GM21360 (cell line): ENCODE results near the gene LMAN2.
"Not testable (repeated sequence)": the region's sequence is repeated elsewhere in the genome, so short reads cannot be mapped to it uniquely, and the experiment has no call there.

ENCODE experiments used
- ATAC-seq: cut with Tn5 transposase; IDR thresholded peaks from one replicate; pipeline ENCODE4 v1.9.1; 2021; ENCODE audit warnings: mild to moderate bottlenecking, moderate library complexity; ENCODE audit not compliant: unreplicated experiment

LMAN2 gene

DNA sequence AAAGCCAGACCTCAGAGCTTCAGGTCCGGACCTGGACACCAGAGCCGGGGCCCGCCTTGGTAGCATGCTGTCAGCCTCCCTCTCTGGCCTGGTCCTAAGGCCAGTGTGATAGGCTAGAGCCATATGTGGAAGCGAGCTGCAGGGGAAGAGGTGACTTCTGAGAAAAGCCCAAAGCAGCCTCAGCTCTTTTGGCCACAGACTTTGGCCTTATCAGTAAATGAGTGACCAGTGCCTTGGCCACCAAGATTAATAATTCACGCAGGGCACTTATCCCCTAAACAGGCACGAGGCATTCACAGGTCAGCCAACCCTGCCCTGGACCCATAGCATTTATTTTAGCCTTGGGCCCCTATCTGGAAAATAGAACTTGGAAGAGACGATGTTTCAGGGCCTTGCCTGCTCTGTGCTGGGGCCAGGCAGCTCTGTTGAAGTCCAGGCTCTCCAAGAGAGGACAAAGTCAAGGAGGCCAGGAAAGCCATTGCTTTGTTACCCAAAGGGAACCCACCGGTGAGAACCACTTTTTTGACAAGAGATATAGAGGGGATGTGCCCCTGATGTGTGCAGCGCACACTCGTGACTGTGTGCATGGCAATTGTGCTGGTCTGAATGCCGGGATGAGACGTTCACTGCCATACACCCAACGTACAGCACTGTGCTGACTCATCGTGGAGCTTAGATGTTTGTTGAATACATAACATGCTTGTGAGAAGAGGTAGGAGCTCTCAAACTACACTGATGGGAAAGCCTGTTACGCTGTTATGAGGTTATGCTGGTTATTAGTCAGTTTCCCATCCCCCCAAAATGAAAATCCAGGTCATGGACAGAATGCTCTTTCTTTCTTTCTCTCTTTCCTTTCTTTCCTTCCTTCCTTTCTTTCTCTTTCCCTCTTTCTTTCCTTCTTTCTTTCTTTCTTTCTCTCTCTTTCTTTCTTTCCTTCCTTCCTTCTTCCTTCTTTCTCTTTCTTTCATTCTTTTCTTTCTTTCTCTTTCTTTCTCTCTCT is 27.7 kb upstream of the LMAN2 start:
- no peak for ATAC-seq

DNA sequence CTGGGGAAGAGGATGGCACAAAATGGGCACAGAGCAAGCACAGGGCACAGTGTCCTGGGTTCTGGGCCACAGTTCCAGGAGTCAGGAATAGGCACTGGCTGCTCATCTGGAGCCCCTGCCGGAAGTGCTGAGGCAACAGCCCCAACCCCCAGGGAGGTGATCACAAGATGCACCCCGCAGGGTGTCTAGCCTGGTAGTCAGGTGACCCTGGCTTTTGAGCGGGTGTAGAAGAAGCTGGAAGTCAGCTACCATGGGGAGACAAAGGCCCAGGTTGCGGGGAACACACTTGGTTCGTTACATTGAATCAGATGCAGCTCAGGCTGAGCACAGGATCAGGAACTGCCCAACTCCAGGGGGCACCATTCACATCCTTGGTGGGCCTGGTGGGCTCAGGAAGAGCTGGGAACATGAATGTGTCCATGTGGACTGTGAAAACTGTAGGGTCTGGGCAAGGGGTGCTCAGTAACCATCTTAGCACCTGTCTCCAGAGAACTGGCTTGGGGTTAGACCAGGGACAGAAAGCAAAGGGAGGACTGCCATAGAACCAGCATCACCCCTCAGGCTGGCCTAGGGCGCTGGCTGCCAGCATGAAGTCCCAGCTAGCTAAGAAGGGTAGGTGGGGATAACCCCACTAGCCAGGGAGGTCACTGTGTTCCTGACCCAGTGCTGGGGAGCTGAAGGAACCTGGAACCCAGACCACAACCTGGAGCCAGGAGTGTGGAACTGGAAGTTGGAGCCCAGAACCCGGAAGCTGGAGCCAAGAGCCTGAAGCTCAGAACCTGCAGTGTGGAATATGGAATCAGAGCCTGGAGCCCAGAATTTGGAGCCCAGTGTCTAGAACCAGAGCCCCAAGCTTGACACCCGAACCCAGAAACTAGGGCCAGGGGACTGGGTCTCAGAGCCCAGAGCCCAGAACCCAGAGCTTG is 26.6 kb upstream of the LMAN2 start:
- ATAC-seq = no peak

DNA sequence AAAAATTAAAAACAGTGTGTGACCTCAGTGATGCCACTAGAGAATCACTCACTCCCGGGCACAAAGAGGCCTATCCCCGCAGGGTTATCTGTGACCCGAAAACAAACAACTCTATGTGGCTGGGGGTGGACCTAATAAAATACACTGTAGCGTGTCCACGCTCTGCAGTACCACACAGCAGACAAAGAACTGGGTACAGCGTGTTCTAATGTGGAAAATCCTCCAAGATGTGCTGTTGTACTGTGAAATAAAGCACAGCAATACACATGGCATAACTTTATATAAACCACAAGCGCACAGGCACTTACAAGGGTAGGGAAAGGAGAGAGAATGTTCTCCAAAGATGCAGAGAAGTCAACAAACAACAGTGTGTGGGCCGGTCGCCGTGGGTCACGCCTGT is 24.6 kb upstream of the LMAN2 start:
- ATAC-seq = no peak

DNA sequence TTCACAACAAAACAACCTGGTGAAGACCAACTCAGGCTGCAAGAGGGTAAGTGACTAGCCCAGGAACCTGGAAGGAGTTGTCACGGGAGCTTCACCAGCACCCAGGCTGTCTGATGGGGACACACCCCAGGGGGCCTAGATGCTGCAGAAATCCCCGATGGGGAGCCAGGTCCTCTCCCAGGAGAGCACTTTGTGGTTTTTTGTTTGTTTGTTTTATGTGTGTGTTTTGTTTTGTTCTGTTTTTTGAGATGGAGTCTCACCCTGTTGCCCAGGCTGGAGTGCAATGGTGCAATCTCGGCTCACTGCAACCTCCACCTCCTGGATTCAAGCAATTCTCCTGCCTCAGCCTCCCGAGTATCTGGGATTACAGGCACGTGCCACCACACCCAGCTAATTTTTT is 24.0 kb upstream of the LMAN2 start:
- not testable (repeated sequence) for ATAC-seq

DNA sequence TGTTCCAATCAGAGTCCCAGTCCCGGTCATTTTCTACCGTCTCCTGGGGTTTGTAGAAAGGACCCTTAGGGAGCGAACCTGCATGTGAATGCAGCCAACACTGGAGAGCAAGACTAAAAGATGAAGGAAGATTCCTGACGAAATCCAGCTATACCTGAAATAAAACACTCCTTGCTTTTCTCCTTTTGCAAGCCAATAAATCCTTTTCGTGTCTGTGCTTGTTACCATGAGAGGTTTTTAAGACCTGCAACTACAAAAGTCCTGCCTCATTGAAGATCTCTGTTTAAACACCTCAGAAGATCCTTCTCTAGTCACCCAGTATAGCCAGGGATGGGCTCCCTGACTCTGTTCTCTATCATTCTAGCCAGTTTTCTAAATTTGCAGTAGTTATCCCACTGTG is 22.7 kb upstream of the LMAN2 start:
- ATAC-seq = no peak

DNA sequence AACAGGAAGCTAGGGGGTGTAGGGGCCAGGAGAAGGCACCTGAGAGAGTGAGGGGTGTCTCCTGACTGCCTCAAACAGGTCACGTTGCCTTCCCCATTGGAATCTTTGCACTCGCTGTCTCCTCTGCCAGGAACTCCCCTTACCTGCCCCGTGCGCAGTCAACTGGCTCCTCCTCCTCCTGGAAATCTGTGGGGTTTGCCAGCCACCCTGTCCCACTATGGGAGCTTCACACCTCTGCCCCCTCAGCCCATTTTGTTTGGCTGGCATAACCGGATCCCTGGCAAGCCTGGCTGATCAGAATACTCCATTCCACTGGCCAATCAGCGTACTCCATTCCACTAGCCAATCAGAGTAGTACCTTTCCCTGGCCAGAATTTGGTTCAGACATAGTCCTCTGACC is 22.3 kb upstream of the LMAN2 start:
- no peak for ATAC-seq

DNA sequence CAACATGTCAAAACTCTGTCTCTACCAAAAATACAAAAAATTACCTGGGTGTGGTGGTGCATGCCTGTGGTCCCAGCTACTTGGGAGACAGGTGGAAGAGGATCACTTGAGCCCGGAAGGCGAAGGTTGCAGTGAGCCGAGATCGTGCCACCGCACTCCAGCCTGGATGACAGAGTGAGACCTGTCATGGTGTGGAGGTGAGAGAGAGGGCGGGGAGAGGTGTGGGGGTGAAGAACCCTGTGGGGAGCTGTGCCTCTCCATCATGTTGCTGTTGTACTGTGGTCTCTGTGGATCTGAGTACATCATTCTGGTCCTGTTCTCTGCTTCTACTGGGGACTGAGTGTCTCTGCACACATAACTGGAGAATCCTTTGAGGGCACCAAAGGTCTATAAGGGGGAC is 21.4 kb upstream of the LMAN2 start:
- no peak for ATAC-seq

DNA sequence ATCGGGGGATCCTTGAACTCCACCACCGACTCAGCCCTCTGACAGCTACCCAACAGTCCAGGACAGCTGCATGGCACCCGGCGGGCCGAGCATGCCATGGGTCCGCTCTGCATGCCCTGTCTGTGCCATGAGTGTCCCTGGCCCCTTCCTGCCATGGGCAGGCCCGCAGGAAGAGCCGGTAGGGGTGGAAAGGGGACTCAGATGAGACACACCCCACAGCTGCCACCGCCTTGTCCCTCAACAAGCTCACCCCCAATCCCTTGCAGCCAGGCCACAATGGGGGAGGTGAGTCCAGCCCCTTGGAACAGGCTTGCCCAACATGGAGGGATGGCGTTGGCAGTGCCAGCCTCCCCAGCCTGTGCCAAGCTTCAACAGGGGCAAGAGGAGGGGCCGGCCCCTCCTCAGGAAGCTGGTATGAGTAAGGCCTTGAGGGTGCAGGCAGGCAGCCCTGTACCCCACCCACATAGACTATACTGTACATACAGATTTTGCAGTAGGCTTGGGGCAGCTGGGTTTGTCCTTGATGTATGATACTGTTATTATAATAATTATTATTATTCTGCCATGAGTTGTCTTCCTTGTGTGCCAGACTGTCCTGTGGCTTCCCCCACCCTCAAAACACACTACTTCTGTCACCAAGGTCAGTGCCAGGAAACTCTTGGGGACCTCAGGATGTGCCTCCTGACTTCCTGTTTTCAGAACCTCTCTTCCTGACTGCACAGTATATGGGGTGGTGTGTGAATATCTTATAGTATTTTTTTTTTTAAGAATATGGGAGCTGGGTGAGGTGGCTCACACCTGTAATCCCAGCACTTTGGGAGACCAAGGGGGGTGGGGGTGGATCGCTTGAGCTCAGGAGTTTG is 20.8 kb upstream of the LMAN2 start:
- no peak for ATAC-seq

DNA sequence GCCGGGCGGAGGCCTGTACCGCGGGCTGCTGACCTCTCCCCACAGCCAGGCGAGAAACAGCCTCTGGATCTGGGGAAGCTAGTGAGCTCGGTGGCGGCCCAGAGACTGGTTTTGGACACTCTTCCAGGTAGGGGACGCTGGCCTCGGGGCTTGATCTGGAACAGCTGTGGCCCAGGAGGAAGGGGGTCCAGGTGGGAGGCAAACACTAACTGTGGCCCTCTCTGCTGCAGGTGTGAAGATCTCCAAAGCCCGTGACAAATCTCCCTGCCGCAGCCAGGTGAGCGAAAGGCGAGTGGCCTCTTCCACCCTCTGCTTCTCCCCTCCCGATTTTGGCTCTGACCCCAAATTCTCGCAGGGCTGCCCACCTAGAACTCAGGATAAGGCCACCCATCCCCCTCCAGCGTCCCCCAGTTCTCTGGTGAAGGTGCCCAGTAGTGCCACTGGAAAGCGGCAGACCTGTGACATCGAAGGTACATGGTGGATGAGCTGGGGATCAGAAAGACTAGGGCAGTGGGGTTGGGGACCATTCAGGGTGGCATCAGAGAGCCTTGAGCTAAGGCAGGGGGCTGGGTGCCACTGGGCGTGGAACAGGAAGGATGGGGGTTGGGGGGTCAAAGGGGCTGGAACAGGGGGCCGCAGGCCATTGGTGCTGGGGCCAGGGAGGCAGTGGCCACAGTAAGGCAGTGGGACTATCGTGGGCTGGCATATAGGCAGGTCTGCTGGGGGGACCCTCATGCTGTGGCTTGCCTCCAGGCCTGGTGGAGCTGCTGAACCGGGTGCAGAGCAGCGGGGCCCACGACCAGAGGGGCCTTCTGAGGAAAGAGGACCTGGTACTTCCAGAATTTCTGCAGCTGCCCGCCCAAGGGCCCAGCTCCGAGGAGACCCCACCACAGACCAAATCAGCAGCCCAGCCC is 19.9 kb upstream of the LMAN2 start:
- no peak for ATAC-seq

DNA sequence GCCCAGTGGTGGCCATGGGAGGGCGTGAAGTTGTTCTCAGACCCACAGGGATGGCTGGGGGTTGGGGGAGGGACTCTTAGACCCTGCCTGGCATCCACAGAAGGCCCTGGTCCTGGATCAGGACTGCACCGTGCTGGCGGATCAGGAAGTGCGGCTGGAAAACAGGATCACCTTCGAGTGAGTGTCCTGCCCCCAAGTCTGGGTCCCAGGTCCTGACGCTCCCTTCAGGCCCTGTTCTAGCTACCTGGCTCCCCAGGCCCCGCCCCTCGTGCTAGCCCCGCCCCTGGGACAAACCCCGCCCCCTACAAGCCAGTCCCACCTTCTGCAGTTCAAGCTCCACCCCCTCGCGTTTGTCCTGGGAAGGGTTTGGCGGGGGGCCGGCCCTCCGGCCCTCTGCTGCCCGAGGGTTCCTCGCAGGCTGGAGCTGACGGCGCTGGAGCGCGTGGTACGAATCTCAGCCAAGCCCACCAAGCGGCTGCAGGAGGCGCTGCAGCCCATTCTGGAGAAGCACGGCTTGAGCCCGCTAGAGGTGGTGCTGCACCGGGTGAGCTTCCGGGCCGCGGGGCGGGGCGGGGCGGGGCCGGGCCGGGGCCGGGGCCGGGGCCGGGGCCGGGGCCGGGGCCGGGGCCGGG is 19.1 kb upstream of the LMAN2 start:
- ATAC-seq = no peak

DNA sequence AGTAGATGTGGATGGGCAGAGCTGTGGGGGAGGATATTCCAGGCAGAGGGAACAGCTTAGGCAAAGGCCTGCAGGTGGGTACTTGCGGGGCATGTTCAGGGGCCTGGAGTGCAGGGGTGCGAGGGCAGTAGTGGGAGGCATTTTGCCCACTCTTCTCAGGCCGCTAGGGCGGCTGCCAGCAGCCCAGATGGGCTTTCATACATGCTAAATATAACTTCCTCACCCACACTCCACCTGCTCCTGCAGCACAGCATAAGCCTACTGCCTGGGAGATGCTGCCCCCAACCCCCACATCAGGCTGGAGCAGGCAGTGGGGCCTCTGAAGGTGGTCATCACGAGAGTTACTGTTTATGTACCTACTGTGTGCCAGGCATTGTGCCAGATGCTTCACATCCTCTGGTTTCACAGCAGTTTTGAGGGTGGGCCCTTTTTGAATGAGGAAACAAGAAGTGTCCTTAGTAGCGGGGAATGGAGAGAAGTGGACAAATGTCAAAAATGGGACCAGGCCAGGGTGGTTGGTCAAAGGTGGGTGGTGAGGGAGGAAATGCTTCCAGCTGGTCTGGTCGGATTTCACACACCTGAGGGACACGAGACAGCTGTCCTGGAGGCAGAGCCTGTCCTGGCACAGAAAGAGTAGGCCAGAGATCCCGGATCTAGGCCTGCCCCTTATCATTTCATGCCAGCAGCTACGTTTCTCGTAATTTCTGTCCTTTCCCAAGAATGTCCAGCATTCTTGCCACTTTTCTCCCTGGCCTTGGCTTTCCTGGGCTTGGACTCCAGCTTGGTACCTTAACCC is 18.4 kb upstream of the LMAN2 start:
- ATAC-seq = no peak

DNA sequence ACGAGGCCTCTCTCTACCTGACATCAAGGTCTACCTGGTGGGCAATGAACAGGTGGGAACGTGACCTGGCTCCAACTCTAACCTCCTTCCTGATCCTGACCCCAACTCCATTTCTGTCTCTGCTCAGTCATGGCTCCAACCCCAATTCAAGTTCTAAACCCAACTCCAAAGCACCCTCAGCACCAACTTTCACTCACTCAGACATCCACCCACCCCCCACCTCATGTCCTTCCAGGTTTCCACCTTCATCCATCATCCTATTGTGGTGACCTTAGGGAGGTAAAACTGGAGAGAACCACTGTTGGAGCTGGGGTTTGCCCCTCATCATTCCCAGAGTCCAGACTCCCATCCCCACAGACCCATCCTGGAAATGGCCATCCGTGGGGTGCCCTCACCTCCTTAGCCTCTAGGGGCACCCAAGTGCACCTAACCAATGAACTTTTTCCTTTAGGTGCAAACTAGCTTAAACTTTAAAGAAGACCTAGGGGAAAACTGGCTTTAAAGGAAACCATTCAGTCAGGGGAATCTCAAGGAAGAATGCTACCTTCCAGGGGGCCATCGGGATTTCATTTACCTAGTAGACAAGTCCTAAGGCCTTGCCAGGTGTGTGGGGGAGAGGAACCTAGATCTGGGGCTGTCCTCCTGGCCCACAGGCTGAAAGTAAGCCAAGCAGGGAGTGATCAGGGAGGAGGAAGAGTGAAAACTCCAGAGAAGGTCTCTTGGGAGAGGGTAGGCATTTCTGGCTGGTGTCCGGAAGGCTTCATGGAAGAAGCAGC is 17.6 kb upstream of the LMAN2 start:
- no peak for ATAC-seq

DNA sequence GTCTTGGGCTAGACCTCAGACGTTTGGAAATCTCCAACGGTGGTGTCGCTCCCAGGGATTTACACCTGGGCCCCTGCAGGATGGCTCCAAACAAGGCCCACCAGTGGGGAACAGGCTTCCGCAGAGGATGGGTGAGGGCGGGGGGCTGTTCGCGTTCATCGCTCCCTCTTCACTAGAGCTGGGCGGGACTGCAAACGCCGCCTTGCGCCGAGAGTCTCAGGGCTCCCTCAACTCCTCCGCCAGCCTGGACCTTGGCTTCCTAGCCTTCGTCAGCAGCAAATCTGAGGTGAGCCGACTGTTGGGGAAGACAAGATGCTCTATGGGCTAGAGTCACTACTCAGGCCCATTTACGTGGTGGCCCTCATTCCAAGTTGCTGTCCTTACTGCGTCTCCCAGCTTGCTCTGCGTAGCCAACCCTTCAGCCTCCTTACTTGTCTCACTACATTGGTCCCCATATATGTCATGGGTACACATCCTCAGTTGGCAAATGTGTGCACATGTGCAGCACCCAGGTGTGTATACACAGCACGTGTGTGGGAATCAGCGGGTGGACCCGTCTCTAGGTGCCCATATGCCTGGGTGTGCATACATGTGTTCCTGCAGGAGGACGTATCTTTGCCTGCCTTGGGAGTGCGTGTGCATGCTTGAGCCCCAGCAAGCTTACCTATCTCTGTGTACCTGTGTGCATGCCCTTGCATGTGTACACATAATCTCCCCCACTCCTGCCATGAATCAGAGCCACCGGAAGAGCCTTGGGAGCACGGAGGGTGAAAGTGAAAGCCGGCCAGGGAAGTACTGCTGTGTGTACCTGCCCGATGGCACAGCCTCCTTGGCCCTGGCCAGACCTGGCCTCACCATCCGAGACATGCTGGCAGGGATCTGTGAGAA is 16.8 kb upstream of the LMAN2 start:
- ATAC-seq = no peak

DNA sequence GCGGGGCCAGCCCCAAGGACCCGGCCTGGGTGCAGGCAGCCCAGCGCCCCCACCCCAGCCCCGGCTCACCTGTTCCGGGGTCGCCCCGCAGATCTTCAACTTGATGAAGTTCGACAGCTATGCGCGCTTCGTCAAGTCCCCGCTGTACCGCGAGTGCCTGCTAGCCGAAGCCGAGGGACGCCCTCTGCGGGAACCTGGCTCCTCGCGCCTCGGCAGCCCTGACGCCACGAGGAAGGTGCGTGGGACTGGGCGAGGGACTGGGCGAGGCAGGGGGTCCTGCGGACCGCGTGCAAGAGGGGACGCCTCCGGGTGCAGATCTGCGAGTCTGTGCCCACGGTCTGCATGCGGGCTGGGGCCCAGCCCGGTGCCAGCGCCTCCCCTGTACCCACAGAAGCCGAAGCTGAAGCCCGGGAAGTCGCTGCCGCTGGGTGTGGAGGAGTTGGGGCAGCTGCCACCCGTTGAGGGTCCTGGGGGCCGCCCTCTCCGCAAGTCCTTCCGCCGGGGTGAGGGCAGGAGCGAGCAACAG is 15.9 kb upstream of the LMAN2 start:
- ATAC-seq = no peak

DNA sequence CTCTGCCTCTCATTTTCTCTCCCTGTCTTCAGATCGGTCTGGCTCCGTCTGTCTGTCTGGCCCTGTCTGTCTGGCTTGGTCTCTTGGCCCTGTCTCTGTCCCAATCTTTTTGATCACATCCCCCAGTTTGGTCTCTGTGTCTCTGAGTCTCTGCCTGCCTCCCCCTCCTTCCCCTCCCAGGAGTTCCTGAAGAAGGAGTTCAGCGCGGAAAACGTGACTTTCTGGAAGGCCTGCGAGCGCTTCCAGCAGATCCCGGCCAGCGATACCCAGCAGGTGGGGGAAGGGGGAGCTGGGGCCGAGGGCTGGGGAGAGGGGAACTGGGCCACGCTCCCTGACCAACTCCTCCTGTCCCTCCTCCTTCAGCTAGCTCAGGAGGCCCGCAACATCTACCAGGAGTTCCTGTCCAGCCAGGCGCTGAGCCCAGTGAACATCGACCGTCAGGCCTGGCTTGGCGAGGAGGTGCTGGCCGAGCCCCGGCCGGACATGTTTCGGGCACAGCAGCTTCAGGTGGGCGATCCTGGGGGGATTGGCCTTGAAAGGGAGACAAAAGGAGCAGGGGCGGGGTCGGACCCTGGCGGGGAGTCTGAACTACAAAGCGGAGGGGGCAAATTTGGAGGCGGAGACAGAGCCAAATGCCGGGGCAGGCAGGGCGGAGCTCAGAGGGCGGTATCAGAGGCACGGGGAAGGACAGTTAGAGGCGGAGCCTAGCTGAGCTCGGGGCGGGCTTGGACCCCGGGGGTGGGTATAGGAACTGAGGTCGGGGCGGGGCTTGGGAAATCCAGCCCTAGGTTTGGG is 15.3 kb upstream of the LMAN2 start:
- ATAC-seq = no peak
